Activated CD8-positive, alpha-beta T cell treated with anti-CD3 and anti-CD28 coated beads, Interleukin-2, amount 10 ng/mL, durations not matched to agents 7 days and 5 days (primary cell): ENCODE measurements around the gene PIGS. TPM values are rescaled to one million over a fixed set of nuclear protein-coding genes. Genes with fewer than 3 reads are reported as not detected.
A peak's percentile ranks its signal among the peaks of the same experiment; 100 is the strongest.
"Not testable (repeated sequence)": the region's sequence is repeated elsewhere in the genome, so short reads cannot be mapped to it uniquely, and the experiment has no call there.

Experiments
- ATAC-seq: fragments of 150-1000 bp; cut with Tn5 transposase; one replicate; pipeline ENCODE4 v1.10.0; 2021; ENCODE audit warnings: moderate library complexity
- CTCF ChIA-PET: fragments of 350-600 bp; sonication (Branson Sonifier 250); formaldehyde crosslinking; loops from one replicate; lab custom pipeline; 2021; ENCODE audit warnings: antibody characterized with exemption; lab: Charles Lee
- POLR2A ChIA-PET: fragments of 350-600 bp; sonication (Branson Sonifier 250); formaldehyde crosslinking; loops from one replicate; lab custom pipeline; 2021; ENCODE audit warnings: antibody characterized with exemption; lab: Charles Lee
- DNase-seq: peaks from one replicate; pipeline ENCODE4 v3.0.0-alpha.2; 2020
- H3K27ac Mint-ChIP-seq: one replicate; pipeline ENCODE4 v1.8.0; 2021; ENCODE audit warnings: mild to moderate bottlenecking, mixed read lengths
- H3K27me3 Mint-ChIP-seq: one replicate; pipeline ENCODE4 v1.8.0; 2021; ENCODE audit warnings: low read depth, mixed read lengths
- H3K36me3 Mint-ChIP-seq: one replicate; pipeline ENCODE4 v1.8.0; 2021; ENCODE audit warnings: low read depth, mixed read lengths
- H3K4me1 Mint-ChIP-seq: one replicate; pipeline ENCODE4 v1.8.0; 2021; ENCODE audit warnings: low read depth, mixed read lengths
- H3K4me3 Mint-ChIP-seq: one replicate; pipeline ENCODE4 v1.8.0; 2021; ENCODE audit warnings: mild to moderate bottlenecking, mixed read lengths
- H3K9me3 Mint-ChIP-seq: one replicate; pipeline ENCODE4 v1.8.0; 2022; ENCODE audit warnings: mixed read lengths; ENCODE audit not compliant: insufficient read depth
- total RNA-seq, 2 experiments: library from RNA; stranded (reverse); gene quantifications; one replicate each; pipeline ENCODE4 v1.2.3, GENCODE V29; 2021

Gene PIGS
- 10 to 100 TPM; 60.0 to 61.1 TPM for total RNA-seq

DNA sequence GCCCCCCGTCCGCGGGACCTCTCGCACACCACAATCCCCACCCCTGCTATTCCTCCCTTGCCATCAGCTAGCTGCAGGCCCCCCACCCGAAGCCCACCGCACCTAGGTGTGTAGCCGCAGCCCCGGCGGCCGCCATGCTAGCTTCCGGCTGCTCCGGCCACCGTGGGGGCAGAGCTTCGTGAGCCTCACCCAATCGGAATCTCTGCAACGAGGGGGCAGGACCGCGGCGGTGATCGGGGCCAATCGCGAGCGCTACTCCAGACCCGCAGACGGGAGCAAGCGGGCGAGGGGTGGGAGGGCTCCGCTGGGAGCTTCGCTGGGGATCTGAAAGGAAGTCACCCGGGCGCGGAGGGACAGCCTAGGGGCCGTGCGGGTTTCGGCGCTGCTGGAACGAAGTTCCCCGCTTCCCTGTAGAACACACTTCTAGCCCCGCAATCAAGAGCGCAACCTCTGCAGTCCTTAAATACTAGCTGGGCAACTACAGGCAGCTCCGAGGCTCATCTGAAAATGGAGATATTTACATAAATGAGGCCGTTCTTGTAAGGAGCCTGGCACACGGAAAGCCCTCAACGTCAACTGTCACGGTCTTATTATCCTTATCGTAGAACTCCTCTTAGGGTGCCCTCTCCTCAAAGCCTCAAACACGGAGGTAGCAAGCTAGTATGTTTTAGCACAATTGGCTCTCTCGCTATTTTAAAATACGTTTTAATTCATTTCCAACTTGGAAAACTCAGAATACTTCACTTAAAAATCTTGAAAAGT, at the start of gene PIGS:
Gene PIGS (minus strand): TSS at position 164 of the 762 bp plus-strand sequence. CDS start 28 bp downstream, at position 136.
- peaks cover 49% of the 10 kb centered on the region for H3K36me3 Mint-ChIP-seq
- peak within 1 kb of the TSS; percentile 94 for H3K4me3 Mint-ChIP-seq
- ATAC-seq: peak; percentile 98
- CTCF ChIA-PET: interaction anchor here (0.7 to 3.7 kb wide), 11 partner anchors 9 to 382 kb away, joined by 3 to 46 read pairs (median 4); partner anchors contain the start of genes BLTP2, SDF2 and SUPT6H
- H3K27me3 Mint-ChIP-seq: no peaks in the 10 kb centered on the region
- H3K4me1 Mint-ChIP-seq: peaks cover 58% of the 10 kb centered on the region
- peak within 1 kb of the TSS; percentile 95 for H3K27ac Mint-ChIP-seq
- no peaks in the 10 kb centered on the region for H3K9me3 Mint-ChIP-seq
- POLR2A ChIA-PET: interaction anchor here (0.9 to 3.2 kb wide), 9 partner anchors 10 to 139 kb away, joined by 3 to 30 read pairs (median 4); partner anchors contain the start of gene SPAG5
- peak; percentile 94 for DNase-seq

DNA sequence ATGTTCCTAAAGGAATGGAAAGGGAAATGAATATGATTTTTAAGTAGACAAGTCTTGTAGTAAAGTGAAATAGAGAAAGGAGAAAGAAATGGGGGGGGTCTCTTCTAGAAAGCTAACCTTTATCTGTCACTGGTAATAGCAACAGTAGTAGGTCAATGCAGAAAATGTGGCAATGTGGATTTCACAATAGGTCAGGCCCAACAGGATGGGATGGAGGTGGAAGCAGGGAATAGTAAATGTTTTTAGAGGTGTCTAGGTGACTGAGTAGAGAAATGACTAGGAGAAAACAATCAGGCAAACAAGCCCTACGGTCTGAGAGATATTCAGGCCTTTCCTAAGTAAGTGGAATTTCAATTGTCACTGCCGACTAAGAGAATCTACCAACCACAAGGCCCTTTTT, 48.7 kb upstream of the PIGS start:
- POLR2A ChIA-PET: interaction anchor here (1.1 kb wide), 1 partner anchor 20 kb away, joined by 3 read pairs; no protein-coding TSS in a partner anchor
- Mint-ChIP-seq H3K4me1 (no peaks in the 10 kb centered on the region), H3K27me3 (no peaks in the 10 kb centered on the region), H3K27ac (no peak overlapping the region), H3K36me3 (peaks cover 83% of the 10 kb centered on the region), H3K9me3 (no peaks in the 10 kb centered on the region), H3K4me3 (no peak overlapping the region)
- DNase-seq: no peak
- CTCF ChIA-PET: interaction anchor here (0.7 to 1.0 kb wide), 3 partner anchors 24 to 144 kb away, joined by 3 read pairs; no protein-coding TSS in a partner anchor
- no peak for ATAC-seq

DNA sequence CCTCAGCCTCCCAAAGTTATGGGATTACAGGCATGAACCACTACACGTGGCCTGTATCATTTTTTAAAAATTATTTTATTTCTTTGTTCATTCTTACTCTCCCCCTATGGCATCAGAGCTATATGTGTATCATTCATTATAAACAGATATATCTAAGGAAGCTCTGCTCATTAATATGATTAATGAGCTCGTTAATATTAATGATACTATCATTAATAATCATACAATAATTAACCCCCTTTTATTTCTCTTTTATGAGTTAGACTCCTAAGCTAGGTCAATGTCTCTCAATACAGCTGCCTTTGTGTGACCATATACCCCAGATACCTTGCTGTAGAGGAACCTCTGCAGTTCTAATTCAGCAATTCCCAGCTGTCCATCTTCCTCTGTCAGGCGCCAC, 47.1 kb upstream of the PIGS start:
- ChIA-PET CTCF (interaction anchor here (1.3 kb wide), 1 partner anchor 145 kb away, joined by 4 read pairs; no protein-coding TSS in a partner anchor), POLR2A (interaction anchor here (0.8 to 1.7 kb wide), 2 partner anchors 17 to 19 kb away, joined by 3 to 8 read pairs; no protein-coding TSS in a partner anchor)
- Mint-ChIP-seq H3K36me3 (peaks cover 79% of the 10 kb centered on the region), H3K4me3 (no peak overlapping the region), H3K27me3 (no peaks in the 10 kb centered on the region), H3K4me1 (peaks cover 3% of the 10 kb centered on the region), H3K9me3 (no peaks in the 10 kb centered on the region), H3K27ac (no peak overlapping the region)
- DNase-seq (no peak), ATAC-seq (no peak)

DNA sequence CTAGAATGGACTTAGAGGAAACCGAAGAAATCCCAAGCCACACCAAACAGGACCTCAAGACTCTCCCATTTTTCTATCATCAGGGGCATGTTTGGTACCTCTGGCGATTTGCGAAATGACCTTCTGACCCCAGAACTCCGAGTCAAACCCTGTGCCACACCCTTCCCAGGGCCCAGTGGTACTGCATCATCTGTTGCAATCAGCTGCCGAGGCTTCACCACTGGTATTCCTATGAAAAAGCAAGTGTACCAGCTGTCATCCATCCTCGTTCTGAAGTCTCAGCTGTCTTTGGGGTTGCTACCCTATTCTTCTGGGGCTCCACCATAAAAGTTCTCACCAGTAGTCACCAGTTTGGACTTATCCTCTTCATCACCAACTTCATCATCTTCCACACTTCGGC, 45.0 kb upstream of the PIGS start:
- H3K4me3 Mint-ChIP-seq: no peak overlapping the region
- H3K27me3 Mint-ChIP-seq: no peaks in the 10 kb centered on the region
- ATAC-seq (no peak), DNase-seq (no peak)
- ChIA-PET POLR2A (no interaction called here), CTCF (interaction anchor here (0.7 to 0.8 kb wide), 2 partner anchors 31 to 68 kb away, joined by 3 to 4 read pairs; no protein-coding TSS in a partner anchor)
- no peak overlapping the region for H3K27ac Mint-ChIP-seq
- peaks cover 3% of the 10 kb centered on the region for H3K4me1 Mint-ChIP-seq
- no peaks in the 10 kb centered on the region for H3K9me3 Mint-ChIP-seq
- peaks cover 75% of the 10 kb centered on the region for H3K36me3 Mint-ChIP-seq

DNA sequence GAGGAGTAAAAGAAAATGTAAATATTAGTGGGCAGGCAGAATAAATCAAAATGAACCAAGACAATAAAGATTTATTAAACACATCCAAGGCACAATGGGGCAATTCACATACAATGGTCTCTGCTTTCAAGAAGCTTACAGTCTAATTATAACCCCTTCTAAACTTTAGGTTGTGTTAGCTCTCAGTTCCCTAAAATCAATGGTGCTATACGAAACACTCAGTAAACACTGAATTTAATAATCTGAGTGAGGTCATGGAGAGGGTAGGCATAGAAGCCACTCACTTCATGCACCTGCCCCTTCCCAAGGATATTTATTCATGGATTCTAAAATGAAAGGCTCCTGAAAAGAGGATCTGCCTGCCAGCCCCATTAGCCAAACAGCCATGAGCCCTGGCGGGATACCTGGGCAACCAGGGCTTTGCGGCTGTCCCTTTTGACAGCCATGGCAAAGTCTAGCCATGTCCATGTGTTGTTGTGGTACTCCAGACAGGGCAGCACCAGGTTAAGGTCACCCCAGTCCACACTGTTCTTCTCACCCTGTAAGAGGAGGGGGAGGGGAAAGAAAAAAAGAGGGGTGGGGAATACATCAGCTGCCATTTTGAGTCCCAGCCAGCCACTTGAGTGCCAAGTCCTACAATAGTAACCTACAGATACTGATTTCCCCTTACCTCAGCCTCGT, 44.1 kb upstream of the PIGS start:
- CTCF ChIA-PET: no interaction called here
- Mint-ChIP-seq H3K27ac (no peak overlapping the region), H3K4me1 (peaks cover 3% of the 10 kb centered on the region), H3K36me3 (peaks cover 71% of the 10 kb centered on the region), H3K27me3 (no peaks in the 10 kb centered on the region), H3K4me3 (no peak overlapping the region), H3K9me3 (no peaks in the 10 kb centered on the region)
- POLR2A ChIA-PET: no interaction called here
- ATAC-seq: no peak
- no peak for DNase-seq

DNA sequence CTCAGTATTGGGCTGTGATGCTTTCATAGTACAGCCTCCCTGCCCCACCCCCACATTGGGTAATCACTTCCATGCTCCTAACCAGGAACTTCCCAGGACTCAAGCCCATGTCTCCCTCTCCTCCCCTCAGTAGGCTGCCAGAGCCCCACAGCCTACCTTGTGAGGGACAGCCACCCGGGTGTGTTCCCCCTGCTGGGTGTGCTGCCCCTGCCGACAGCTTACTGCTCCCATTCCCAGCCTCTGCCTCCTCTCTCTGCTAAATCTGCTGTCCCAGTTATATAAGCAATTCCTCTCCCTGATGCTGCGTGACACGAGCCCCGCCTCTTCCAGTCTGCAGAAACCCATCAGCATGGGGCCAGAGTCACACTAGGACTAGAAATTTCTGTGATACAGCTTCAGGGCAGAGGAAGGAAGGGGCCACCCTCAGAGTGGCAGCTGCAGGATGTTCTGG, 42.6 kb upstream of the PIGS start, which contains the start of gene RSKR:
Gene RSKR (minus strand): TSS at position 255 of the 451 bp plus-strand sequence. CDS start 24 bp downstream, at position 231.
- Mint-ChIP-seq H3K27ac (peak within 1 kb of the TSS; percentile 56), H3K4me1 (peaks cover 3% of the 10 kb centered on the region), H3K27me3 (no peaks in the 10 kb centered on the region), H3K9me3 (no peaks in the 10 kb centered on the region), H3K4me3 (no peak within 1 kb of the TSS), H3K36me3 (peaks cover 64% of the 10 kb centered on the region)
- no peak for ATAC-seq
- ChIA-PET CTCF (interaction anchor here (0.8 to 2.8 kb wide), 5 partner anchors 10 to 120 kb away, joined by 3 to 14 read pairs (median 11); no protein-coding TSS in a partner anchor), POLR2A (interaction anchor here (0.9 to 1.7 kb wide), 2 partner anchors 12 to 79 kb away, joined by 3 read pairs; no protein-coding TSS in a partner anchor)
- DNase-seq: no peak

DNA sequence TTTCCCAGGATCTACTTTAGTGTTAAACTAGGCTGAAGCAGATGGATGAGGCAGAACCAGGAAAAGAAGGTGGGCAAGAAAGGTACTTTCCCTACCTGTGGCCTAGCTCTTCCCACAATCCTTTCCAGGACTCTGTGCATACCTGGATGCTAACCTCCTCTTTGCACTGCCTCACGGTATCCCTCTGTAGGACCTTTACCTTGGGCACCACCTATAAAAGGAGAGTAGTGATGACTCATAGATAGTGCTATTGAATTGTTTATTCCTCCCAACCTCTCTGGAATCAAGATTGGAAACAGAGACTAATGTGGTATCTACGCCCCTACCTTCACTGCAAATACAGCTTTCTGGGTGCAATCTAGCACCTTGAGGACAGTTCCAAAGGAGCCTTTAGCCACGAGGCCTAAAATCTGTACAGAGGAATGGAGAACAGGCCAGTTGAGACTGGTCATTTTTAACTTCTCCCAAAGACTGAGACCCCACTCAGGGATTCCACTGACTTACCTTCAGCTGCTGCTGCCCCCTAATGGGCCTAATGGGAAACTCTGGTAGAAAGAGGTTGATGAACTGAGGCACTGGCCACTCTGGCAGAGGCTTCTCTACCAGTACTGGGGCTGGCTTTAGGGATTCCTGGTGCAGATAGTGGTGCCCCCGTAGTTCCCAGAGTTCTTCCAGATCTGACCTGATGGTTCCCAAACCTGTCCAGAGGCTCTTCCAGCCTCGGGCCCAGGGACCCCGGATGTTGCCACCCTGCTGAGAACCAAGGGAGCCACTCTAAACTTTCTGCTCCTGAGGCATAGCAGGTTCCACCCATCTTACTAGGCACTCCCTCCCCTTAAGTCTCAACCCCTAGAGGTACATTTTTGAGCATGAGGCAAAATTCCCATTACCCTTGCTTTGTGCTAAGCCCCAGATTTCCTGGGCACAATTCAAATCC, 41.9 kb upstream of the PIGS start:
- Mint-ChIP-seq H3K36me3 (peaks cover 63% of the 10 kb centered on the region), H3K9me3 (no peaks in the 10 kb centered on the region), H3K27me3 (no peaks in the 10 kb centered on the region), H3K27ac (no peak overlapping the region), H3K4me3 (no peak overlapping the region), H3K4me1 (peaks cover 3% of the 10 kb centered on the region)
- DNase-seq (peak; percentile 39), ATAC-seq (peak; percentile 69)
- ChIA-PET POLR2A (interaction anchor here (0.6 to 1.7 kb wide), 3 partner anchors 11 to 80 kb away, joined by 3 read pairs; no protein-coding TSS in a partner anchor), CTCF (interaction anchor here (0.7 to 3.3 kb wide), 22 partner anchors 11 to 125 kb away, joined by 3 to 17 read pairs (median 3); partner anchors contain the start of genes BLTP2, SDF2 and SUPT6H)

DNA sequence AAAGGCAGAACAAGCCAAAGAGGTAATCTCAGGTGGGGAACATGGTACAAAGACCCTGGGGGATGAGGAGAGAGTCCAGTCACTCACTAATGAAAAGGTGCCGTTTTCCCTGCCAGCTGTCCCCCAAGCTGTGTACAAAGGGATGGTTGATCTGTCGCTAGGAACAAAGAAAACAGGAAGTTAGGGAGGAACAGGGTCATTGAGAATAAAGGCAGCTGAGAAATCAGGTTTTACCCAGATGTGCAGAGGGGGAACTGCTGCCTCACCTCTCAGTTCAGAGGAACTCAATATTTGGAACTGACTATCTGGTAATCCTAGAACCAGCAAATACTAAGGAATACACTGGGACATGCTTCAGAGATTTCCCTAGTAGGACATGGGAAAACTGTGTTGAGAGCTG, 41.2 kb upstream of the PIGS start:
- Mint-ChIP-seq H3K27me3 (no peaks in the 10 kb centered on the region), H3K4me3 (no peak overlapping the region), H3K9me3 (no peaks in the 10 kb centered on the region), H3K36me3 (peaks cover 64% of the 10 kb centered on the region), H3K4me1 (peaks cover 3% of the 10 kb centered on the region), H3K27ac (peak overlapping the region; percentile 55)
- no peak for ATAC-seq
- DNase-seq: no peak
- CTCF ChIA-PET: interaction anchor here (0.7 to 3.3 kb wide), 21 partner anchors 11 to 125 kb away, joined by 3 to 17 read pairs (median 3); partner anchors contain the start of genes BLTP2, SDF2 and SUPT6H
- POLR2A ChIA-PET: interaction anchor here (0.6 to 1.7 kb wide), 2 partner anchors 13 to 81 kb away, joined by 3 read pairs; no protein-coding TSS in a partner anchor

DNA sequence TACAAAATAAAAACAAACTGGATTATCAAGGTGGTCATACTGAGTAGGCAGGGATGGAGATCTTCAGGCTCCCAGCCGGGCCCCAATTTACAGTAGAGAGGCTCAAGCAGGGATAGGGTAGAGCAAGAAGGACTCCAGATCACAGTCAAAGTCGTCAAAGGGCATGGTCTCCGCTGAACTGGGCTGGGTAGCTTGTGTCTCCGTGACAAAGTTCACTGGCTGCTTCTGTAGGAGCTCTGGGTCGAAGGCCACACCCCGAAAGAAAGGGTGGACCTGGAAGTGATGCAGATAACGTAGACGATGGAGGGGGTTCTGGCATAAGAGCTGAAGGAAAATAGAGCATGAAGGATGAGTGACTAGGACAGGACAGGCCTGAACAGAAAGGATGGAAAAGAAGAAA, 39.1 kb upstream of the PIGS start:
- ATAC-seq (no peak), DNase-seq (no peak)
- Mint-ChIP-seq H3K27me3 (no peaks in the 10 kb centered on the region), H3K36me3 (peaks cover 47% of the 10 kb centered on the region), H3K4me3 (no peak overlapping the region), H3K27ac (peak overlapping the region; percentile 4), H3K4me1 (peaks cover 3% of the 10 kb centered on the region), H3K9me3 (no peaks in the 10 kb centered on the region)
- CTCF ChIA-PET: interaction anchor here (3.3 kb wide), 1 partner anchor 11 kb away, joined by 12 read pairs; no protein-coding TSS in a partner anchor
- POLR2A ChIA-PET: interaction anchor here (0.9 to 2.3 kb wide), 4 partner anchors 11 to 33 kb away, joined by 3 to 7 read pairs (median 4); partner anchors contain the start of gene ALDOC

DNA sequence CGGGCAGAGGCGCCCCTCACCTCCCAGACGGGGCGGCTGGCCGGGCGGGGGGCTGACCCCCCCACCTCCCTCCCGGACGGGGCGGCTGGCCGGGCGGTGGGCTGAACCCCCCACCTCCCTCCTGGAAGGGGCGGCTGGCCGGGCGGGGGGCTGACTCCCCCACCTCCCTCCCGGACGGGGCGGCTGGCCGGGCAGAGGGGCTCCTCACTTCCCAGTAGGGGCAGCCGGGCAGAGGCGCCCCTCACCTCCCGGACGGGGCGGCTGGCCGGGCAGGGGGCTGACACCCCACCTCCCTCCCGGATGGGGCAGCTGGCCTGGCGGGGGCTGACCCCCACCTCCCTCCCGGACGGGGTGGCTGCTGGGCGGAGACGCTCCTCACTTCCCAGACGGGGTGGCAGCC, 32.7 kb upstream of the PIGS start:
- H3K9me3 Mint-ChIP-seq, H3K36me3 Mint-ChIP-seq, POLR2A ChIA-PET, H3K4me1 Mint-ChIP-seq, CTCF ChIA-PET, H3K4me3 Mint-ChIP-seq, DNase-seq, H3K27ac Mint-ChIP-seq, H3K27me3 Mint-ChIP-seq, ATAC-seq: not testable (repeated sequence)
